Measurements from ENCODE around the gene PCNP. TPM values are rescaled to one million over a fixed set of nuclear protein-coding genes. Genes with fewer than 3 reads are reported as not detected.
"Not testable (repeated sequence)": the region's sequence is repeated elsewhere in the genome, so short reads cannot be mapped to it uniquely, and the experiment has no call there.

Gene PCNP
- total RNA-seq, 5 donors from 2014 or later (not counting 1 experiment from before 2014, with no cell fraction given): 126 to 158 (median 151) TPM

GRCh38 chr3:101624857-101625256 lies 50.9 kb downstream of the PCNP start:
- peaks cover 0 to 3% (median under 1%) of the 10 kb centered on the region in 3 donors for H3K9me3 Mint-ChIP-seq
- H3K9me3 ChIP-seq: no peaks in the 10 kb centered on the region
- H3K27ac ChIP-seq (ENCODE audit: low read length): no peak overlapping the region
- 94% methylated on average over 2 of the region's 2 CpGs for WGBS (ENCODE audit: insufficient coverage)
- no peaks in the 10 kb centered on the region for H3K4me1 Mint-ChIP-seq
- no peak overlapping the region for H3K27ac Mint-ChIP-seq
- ChIA-PET POLR2A (no interaction called here), CTCF (no interaction called here)
- H3K36me3 Mint-ChIP-seq: no peaks in the 10 kb centered on the region
- ATAC-seq (replicated peaks in 1 of 4) (no peak), DNase-seq (no peak)
- no peak overlapping the region for H3K4me3 Mint-ChIP-seq
- no peak overlapping the region for H3K4me3 ChIP-seq (ENCODE audit: control insufficient read depth in 1 of 2, extremely low read depth in 1 of 2, low read length in 1 of 2)
- H3K36me3 ChIP-seq (ENCODE audit: control insufficient read depth in 2 of 2, extremely low read depth in 1 of 2, insufficient read depth in 1 of 2, low read length in 1 of 2): no peaks in the 10 kb centered on the region
- H3K4me1 ChIP-seq (ENCODE audit: control insufficient read depth in 1 of 2, extremely low read depth in 1 of 2, insufficient read depth in 2 of 2, low read length in 2 of 2): no peaks in the 10 kb centered on the region
- no peaks in the 10 kb centered on the region for H3K27me3 Mint-ChIP-seq
- no peaks in the 10 kb centered on the region for H3K27me3 ChIP-seq (replicated peaks in 1 of 2; ENCODE audit: control insufficient read depth in 2 of 2, extremely low read depth in 1 of 2, insufficient read depth in 2 of 2, low read length in 1 of 2)

GRCh38 chr3:101625879-101626278 lies 51.9 kb downstream of the PCNP start:
- ATAC-seq (replicated peaks in 1 of 4) (no peak), DNase-seq (no peak)
- Histone ChIP-seq H3K9me3 (no peaks in the 10 kb centered on the region), H3K4me3 (ENCODE audit: control insufficient read depth in 1 of 2, extremely low read depth in 1 of 2, low read length in 1 of 2) (no peak overlapping the region), H3K36me3 (ENCODE audit: control insufficient read depth in 2 of 2, extremely low read depth in 1 of 2, insufficient read depth in 1 of 2, low read length in 1 of 2) (no peaks in the 10 kb centered on the region), H3K27ac (ENCODE audit: low read length) (no peak overlapping the region), H3K4me1 (ENCODE audit: control insufficient read depth in 1 of 2, extremely low read depth in 1 of 2, insufficient read depth in 2 of 2, low read length in 2 of 2) (no peaks in the 10 kb centered on the region), H3K27me3 (replicated peaks in 1 of 2; ENCODE audit: control insufficient read depth in 2 of 2, extremely low read depth in 1 of 2, insufficient read depth in 2 of 2, low read length in 1 of 2) (no peaks in the 10 kb centered on the region)
- H3K9me3 Mint-ChIP-seq: no peaks in the 10 kb centered on the region
- H3K27me3 Mint-ChIP-seq: no peaks in the 10 kb centered on the region
- no peak overlapping the region for H3K4me3 Mint-ChIP-seq
- no CpG with 5 or more reads among the region's 2 CpGs for WGBS (ENCODE audit: insufficient coverage)
- ChIA-PET POLR2A (no interaction called here), CTCF (no interaction called here)
- no peaks in the 10 kb centered on the region for H3K4me1 Mint-ChIP-seq
- H3K36me3 Mint-ChIP-seq: no peaks in the 10 kb centered on the region
- no peak overlapping the region for H3K27ac Mint-ChIP-seq

GRCh38 chr3:101629219-101629618 lies 55.2 kb downstream of the PCNP start:
- Mint-ChIP-seq H3K4me3 (no peak overlapping the region), H3K27me3 (no peaks in the 10 kb centered on the region), H3K36me3 (no peaks in the 10 kb centered on the region), H3K9me3 (no peaks in the 10 kb centered on the region), H3K4me1 (no peaks in the 10 kb centered on the region), H3K27ac (no peak overlapping the region)
- no peaks in the 10 kb centered on the region for H3K4me1 ChIP-seq (ENCODE audit: control insufficient read depth in 1 of 2, extremely low read depth in 1 of 2, insufficient read depth in 2 of 2, low read length in 2 of 2)
- H3K9me3 ChIP-seq: no peaks in the 10 kb centered on the region
- ATAC-seq (replicated peaks in 1 of 4) (no peak), DNase-seq (no peak)
- no peak overlapping the region for H3K27ac ChIP-seq (ENCODE audit: low read length)
- no peaks in the 10 kb centered on the region for H3K36me3 ChIP-seq (ENCODE audit: control insufficient read depth in 2 of 2, extremely low read depth in 1 of 2, insufficient read depth in 1 of 2, low read length in 1 of 2)
- no peaks in the 10 kb centered on the region for H3K27me3 ChIP-seq (replicated peaks in 1 of 2; ENCODE audit: control insufficient read depth in 2 of 2, extremely low read depth in 1 of 2, insufficient read depth in 2 of 2, low read length in 1 of 2)
- no peak overlapping the region for H3K4me3 ChIP-seq (ENCODE audit: control insufficient read depth in 1 of 2, extremely low read depth in 1 of 2, low read length in 1 of 2)
- POLR2A ChIA-PET: no interaction called here
- CTCF ChIA-PET: no interaction called here

- Mint-ChIP-seq H3K4me3 (no peak overlapping the region), H3K36me3 (no peaks in the 10 kb centered on the region), H3K9me3 (no peaks in the 10 kb centered on the region), H3K4me1 (peaks cover 2% of the 10 kb centered on the region in 3 donors), H3K27ac (no peak overlapping the region), H3K27me3 (no peaks in the 10 kb centered on the region)
- DNase-seq: no peak
- Histone ChIP-seq H3K4me3 (ENCODE audit: control insufficient read depth in 1 of 2, extremely low read depth in 1 of 2, low read length in 1 of 2) (no peak overlapping the region), H3K36me3 (ENCODE audit: control insufficient read depth in 2 of 2, extremely low read depth in 1 of 2, insufficient read depth in 1 of 2, low read length in 1 of 2) (no peaks in the 10 kb centered on the region), H3K4me1 (ENCODE audit: control insufficient read depth in 1 of 2, extremely low read depth in 1 of 2, insufficient read depth in 2 of 2, low read length in 2 of 2) (peaks cover 0 to 4% of the 10 kb centered on the region in 2 experiments), H3K27ac (ENCODE audit: low read length) (no peak overlapping the region), H3K27me3 (replicated peaks in 1 of 2; ENCODE audit: control insufficient read depth in 2 of 2, extremely low read depth in 1 of 2, insufficient read depth in 2 of 2, low read length in 1 of 2) (no peaks in the 10 kb centered on the region), H3K9me3 (no peaks in the 10 kb centered on the region)
- POLR2A ChIA-PET: interaction anchor here (0.6 to 0.7 kb wide), 3 partner anchors 36 to 301 kb away, joined by 3 to 5 read pairs (median 4); partner anchors contain the start of gene PCNP (in 1 of the 2)
- no peak for ATAC-seq (replicated peaks in 1 of 4)
- CTCF ChIA-PET: no interaction called here
- no CpG with 5 or more reads among the region's 1 CpG for WGBS (ENCODE audit: insufficient coverage)
These were observed 57.3 kb downstream of the PCNP start for GRCh38 chr3:101631098-101631796.

GRCh38 chr3:101631959-101632358 lies 58.0 kb downstream of the PCNP start:
- DNase-seq; H3K36me3 Mint-ChIP-seq; H3K4me1 ChIP-seq (ENCODE audit: control insufficient read depth in 1 of 2, extremely low read depth in 1 of 2, insufficient read depth in 2 of 2, low read length in 2 of 2); H3K36me3 ChIP-seq (ENCODE audit: control insufficient read depth in 2 of 2, extremely low read depth in 1 of 2, insufficient read depth in 1 of 2, low read length in 1 of 2); H3K27me3 ChIP-seq (replicated peaks in 1 of 2; ENCODE audit: control insufficient read depth in 2 of 2, extremely low read depth in 1 of 2, insufficient read depth in 2 of 2, low read length in 1 of 2); POLR2A ChIA-PET; H3K4me1 Mint-ChIP-seq; CTCF ChIA-PET; H3K4me3 Mint-ChIP-seq; H3K27me3 Mint-ChIP-seq; H3K27ac Mint-ChIP-seq; ATAC-seq (replicated peaks in 1 of 4); H3K27ac ChIP-seq (ENCODE audit: low read length); H3K4me3 ChIP-seq (ENCODE audit: control insufficient read depth in 1 of 2, extremely low read depth in 1 of 2, low read length in 1 of 2); H3K9me3 Mint-ChIP-seq; H3K9me3 ChIP-seq: not testable (repeated sequence)
- 98% methylated on average over 8 of the region's 8 CpGs for WGBS (ENCODE audit: insufficient coverage)

GRCh38 chr3:101632586-101632985 lies 58.6 kb downstream of the PCNP start:
- no peak overlapping the region for H3K27ac ChIP-seq (ENCODE audit: low read length)
- Mint-ChIP-seq H3K27me3 (no peaks in the 10 kb centered on the region), H3K4me3 (no peak overlapping the region), H3K27ac (no peak overlapping the region), H3K36me3 (no peaks in the 10 kb centered on the region), H3K9me3 (no peaks in the 10 kb centered on the region), H3K4me1 (peaks cover 4 to 6% (median 5%) of the 10 kb centered on the region in 3 donors)
- no peaks in the 10 kb centered on the region for H3K27me3 ChIP-seq (replicated peaks in 1 of 2; ENCODE audit: control insufficient read depth in 2 of 2, extremely low read depth in 1 of 2, insufficient read depth in 2 of 2, low read length in 1 of 2)
- ATAC-seq (replicated peaks in 1 of 4): no peak
- no peaks in the 10 kb centered on the region for H3K9me3 ChIP-seq
- no peaks in the 10 kb centered on the region for H3K36me3 ChIP-seq (ENCODE audit: control insufficient read depth in 2 of 2, extremely low read depth in 1 of 2, insufficient read depth in 1 of 2, low read length in 1 of 2)
- peaks cover 0 to 7% of the 10 kb centered on the region in 2 experiments for H3K4me1 ChIP-seq (ENCODE audit: control insufficient read depth in 1 of 2, extremely low read depth in 1 of 2, insufficient read depth in 2 of 2, low read length in 2 of 2)
- 86% methylated on average over 4 of the region's 11 CpGs for WGBS (ENCODE audit: insufficient coverage)
- H3K4me3 ChIP-seq (ENCODE audit: control insufficient read depth in 1 of 2, extremely low read depth in 1 of 2, low read length in 1 of 2): no peak overlapping the region
- POLR2A ChIA-PET: interaction anchor here in 1 of 2 donors (0.6 kb wide), 1 partner anchor 54 kb away, joined by 3 read pairs; no protein-coding TSS in a partner anchor
- CTCF ChIA-PET: no interaction called here
- DNase-seq: no peak

GRCh38 chr3:101633186-101633585 lies 59.2 kb downstream of the PCNP start:
- H3K27ac Mint-ChIP-seq: no peak overlapping the region
- DNase-seq: no peak
- CTCF ChIA-PET: no interaction called here

More at GRCh38 chr3:101633186-101633585, 59.2 kb downstream of the PCNP start:
- Mint-ChIP-seq H3K4me1 (peaks cover 4 to 6% (median 5%) of the 10 kb centered on the region in 3 donors), H3K36me3 (no peaks in the 10 kb centered on the region), H3K4me3 (no peak overlapping the region), H3K9me3 (no peaks in the 10 kb centered on the region), H3K27me3 (no peaks in the 10 kb centered on the region)
- Histone ChIP-seq H3K9me3 (no peaks in the 10 kb centered on the region), H3K4me3 (ENCODE audit: control insufficient read depth in 1 of 2, extremely low read depth in 1 of 2, low read length in 1 of 2) (no peak overlapping the region), H3K27me3 (replicated peaks in 1 of 2; ENCODE audit: control insufficient read depth in 2 of 2, extremely low read depth in 1 of 2, insufficient read depth in 2 of 2, low read length in 1 of 2) (no peaks in the 10 kb centered on the region), H3K27ac (ENCODE audit: low read length) (no peak overlapping the region), H3K36me3 (ENCODE audit: control insufficient read depth in 2 of 2, extremely low read depth in 1 of 2, insufficient read depth in 1 of 2, low read length in 1 of 2) (no peaks in the 10 kb centered on the region), H3K4me1 (ENCODE audit: control insufficient read depth in 1 of 2, extremely low read depth in 1 of 2, insufficient read depth in 2 of 2, low read length in 2 of 2) (peaks cover 0 to 7% of the 10 kb centered on the region in 2 experiments)
- WGBS (ENCODE audit: insufficient coverage): 100% methylated on average over 4 of the region's 10 CpGs
- POLR2A ChIA-PET: no interaction called here
- ATAC-seq (replicated peaks in 1 of 4): no peak
